Neural crest cell (in vitro differentiated cells): ENCODE data around the gene AGAP3. TPM values are rescaled to one million over a fixed set of nuclear protein-coding genes. Genes with fewer than 3 reads are reported as not detected.

Experiments
- DNase-seq: peaks from one replicate; pipeline ENCODE4 v3.0.0; 2021; ENCODE audit warnings: low read depth, mixed read lengths, low spot score
- H3K27ac Mint-ChIP-seq: one replicate; pipeline ENCODE4 v1.8.0; 2021; ENCODE audit warnings: mild to moderate bottlenecking, mixed read lengths; ENCODE audit not compliant: unreplicated experiment
- H3K27me3 Mint-ChIP-seq: 2 replicates; pipeline ENCODE4 v1.8.0; 2021; ENCODE audit warnings: low read depth, mild to moderate bottlenecking, mixed read lengths
- H3K36me3 Mint-ChIP-seq: 2 replicates; pipeline ENCODE4 v1.8.0; 2021; ENCODE audit warnings: low read depth, mild to moderate bottlenecking, mixed read lengths
- H3K4me1 Mint-ChIP-seq: 2 replicates; pipeline ENCODE4 v1.8.0; 2021; ENCODE audit warnings: mixed read lengths
- H3K4me3 Mint-ChIP-seq: one replicate; pipeline ENCODE4 v1.8.0; 2021; ENCODE audit warnings: mild to moderate bottlenecking, mixed read lengths
- H3K9me3 Mint-ChIP-seq: 2 replicates; pipeline ENCODE4 v1.8.0; 2021; ENCODE audit warnings: mixed read lengths
- total RNA-seq: library from RNA; stranded (reverse); gene quantifications from 2 replicates; pipeline ENCODE4 v1.2.1, GENCODE V29; 2021
- TF ChIP-seq, protein P1 (sequence below): fragments of 200-600 bp; sonication (generic); conservative IDR thresholded peaks from 2 replicates; pipeline ENCODE4 v1.5.0; 2021; ENCODE audit warnings: antibody characterized with exemption, mild to moderate bottlenecking

The AGAP3 gene
- total RNA-seq, 1 donor from 2014 or later, result 139 TPM

GRCh38 chr7:151109094-151110048, 23.1 kb downstream of the AGAP3 start:
- Mint-ChIP-seq H3K4me3 (no peak overlapping the region), H3K36me3 (no peaks in the 10 kb centered on the region), H3K27ac (no peak overlapping the region), H3K4me1 (peaks cover 27% of the 10 kb centered on the region), H3K9me3 (no peaks in the 10 kb centered on the region), H3K27me3 (peaks cover 15% of the 10 kb centered on the region)
- TF ChIP-seq, protein P1, sequence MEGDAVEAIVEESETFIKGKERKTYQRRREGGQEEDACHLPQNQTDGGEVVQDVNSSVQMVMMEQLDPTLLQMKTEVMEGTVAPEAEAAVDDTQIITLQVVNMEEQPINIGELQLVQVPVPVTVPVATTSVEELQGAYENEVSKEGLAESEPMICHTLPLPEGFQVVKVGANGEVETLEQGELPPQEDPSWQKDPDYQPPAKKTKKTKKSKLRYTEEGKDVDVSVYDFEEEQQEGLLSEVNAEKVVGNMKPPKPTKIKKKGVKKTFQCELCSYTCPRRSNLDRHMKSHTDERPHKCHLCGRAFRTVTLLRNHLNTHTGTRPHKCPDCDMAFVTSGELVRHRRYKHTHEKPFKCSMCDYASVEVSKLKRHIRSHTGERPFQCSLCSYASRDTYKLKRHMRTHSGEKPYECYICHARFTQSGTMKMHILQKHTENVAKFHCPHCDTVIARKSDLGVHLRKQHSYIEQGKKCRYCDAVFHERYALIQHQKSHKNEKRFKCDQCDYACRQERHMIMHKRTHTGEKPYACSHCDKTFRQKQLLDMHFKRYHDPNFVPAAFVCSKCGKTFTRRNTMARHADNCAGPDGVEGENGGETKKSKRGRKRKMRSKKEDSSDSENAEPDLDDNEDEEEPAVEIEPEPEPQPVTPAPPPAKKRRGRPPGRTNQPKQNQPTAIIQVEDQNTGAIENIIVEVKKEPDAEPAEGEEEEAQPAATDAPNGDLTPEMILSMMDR, result no peak
- DNase-seq, result no peak

DNA sequence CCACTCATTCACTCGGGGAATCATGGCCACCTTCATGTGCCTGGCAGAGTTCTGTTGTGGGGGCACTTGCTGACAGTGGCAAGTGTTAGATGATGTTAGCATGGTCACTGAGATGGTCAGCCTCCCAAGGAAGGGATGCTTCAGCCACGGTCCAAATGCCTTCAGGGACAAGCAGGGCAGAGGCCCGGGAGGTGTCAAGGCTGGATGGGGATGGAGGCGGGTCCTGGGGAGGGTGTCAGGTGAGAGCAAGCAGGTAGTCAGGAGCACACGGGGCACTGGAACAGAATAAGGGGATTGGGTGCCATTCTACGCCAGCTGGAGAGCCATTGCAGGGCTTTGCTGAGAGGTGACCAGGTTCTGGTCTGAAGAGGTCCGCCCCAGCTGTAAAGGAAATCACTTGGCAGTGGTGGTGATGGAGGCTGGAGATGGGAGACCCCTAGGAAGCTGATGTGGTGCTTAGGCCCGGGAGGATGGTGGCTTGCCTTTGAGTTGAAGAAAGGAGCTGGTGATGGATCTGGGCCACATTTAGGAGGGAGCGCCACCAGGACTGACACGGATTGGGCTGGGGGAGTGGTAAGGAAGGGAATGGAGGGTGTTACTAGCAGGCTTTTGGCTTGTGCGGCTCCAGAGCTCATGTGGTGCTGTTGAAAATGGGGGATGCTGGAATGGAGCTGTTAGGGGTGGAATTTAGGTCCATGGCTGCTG, 24.1 kb downstream of the AGAP3 start:
- no peaks in the 10 kb centered on the region for H3K36me3 Mint-ChIP-seq
- H3K4me3 Mint-ChIP-seq, result peak overlapping the region; percentile 4
- no peak overlapping the region for H3K27ac Mint-ChIP-seq
- no peak for DNase-seq
- H3K4me1 Mint-ChIP-seq, result peaks cover 26% of the 10 kb centered on the region
- no peaks in the 10 kb centered on the region for H3K9me3 Mint-ChIP-seq
- TF ChIP-seq, protein P1, result no peak
- peaks cover 15% of the 10 kb centered on the region for H3K27me3 Mint-ChIP-seq

DNA sequence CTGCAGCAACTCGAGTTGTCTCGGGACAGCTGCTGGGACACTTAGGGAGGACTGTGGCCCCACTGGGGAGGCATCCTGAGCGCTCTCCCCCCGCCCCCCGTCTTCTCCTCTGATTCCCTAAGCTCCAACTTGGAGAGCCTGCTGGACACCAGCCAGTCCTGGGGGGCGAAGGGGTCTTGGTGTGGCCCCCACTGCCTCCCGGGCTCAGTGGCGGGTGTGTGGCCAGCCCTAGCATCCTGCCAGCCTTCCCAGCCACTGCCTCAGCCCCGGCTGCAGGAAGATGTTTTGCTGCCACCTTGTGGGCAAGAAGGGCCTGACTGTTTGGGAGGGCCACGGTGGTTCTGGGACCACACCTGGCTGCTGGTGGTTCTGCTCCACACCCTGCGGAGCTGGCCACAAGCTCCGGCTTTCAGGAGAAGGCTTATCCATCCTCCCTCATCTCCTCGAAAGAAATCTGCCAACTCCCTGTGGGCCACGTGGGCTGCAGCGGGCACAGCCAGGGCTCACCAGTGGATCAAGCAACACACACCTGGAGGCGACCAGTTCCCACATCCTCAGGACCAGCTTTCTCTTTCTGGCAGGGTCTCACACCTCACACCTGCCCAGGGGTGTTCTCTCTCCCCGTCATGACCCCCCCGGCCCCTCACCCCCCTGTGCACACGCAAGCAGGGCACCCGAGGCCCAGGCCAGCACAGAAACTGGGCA, 24.8 kb downstream of the AGAP3 start:
- TF ChIP-seq, protein P1, result peak; percentile 90
- H3K9me3 Mint-ChIP-seq, result no peaks in the 10 kb centered on the region
- peaks cover 19% of the 10 kb centered on the region for H3K27me3 Mint-ChIP-seq
- H3K4me1 Mint-ChIP-seq, result peaks cover 26% of the 10 kb centered on the region
- DNase-seq, result peak; percentile 72
- H3K36me3 Mint-ChIP-seq, result no peaks in the 10 kb centered on the region
- no peak overlapping the region for H3K4me3 Mint-ChIP-seq
- no peak overlapping the region for H3K27ac Mint-ChIP-seq

DNA sequence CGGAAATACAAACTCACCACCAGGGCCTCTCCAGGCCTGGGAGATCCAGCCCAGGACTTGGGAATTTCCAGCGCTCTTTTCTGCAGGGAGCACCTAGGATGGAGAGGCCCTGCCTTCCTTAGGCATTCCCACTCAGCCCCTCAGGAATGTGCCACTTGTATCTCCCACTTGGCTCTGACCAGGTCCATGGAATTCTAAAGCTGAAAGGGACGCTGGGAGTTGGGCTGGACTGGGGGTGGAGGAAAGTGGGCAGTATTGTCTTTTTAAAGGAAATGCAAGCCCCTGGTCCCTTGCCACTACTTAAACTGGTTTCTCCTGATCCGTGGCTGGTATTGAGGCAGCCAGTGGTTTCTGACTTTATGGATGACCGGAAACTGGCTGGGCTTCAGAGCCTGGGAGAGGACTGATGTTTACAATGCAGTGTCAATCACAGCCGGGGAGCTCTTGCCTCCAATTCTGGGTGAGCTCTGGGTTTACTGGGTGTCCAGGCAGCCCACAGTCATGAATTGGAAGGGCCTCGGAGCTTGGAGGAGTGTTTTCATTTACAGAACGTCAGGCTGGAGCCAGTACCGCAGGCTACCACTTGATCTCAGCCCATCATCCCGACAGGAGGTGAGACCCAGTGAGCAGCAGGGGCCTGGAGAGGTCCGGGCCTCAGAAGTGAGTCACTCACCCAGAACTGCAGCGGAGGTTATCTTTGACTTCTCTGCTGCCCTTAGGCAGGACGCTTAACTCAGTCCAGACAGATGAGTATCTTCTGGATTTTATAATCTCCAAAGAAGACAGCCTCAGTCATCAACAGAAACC, 27.3 kb downstream of the AGAP3 start:
- H3K36me3 Mint-ChIP-seq, result no peaks in the 10 kb centered on the region
- peaks cover 26% of the 10 kb centered on the region for H3K4me1 Mint-ChIP-seq
- H3K27me3 Mint-ChIP-seq, result peaks cover 19% of the 10 kb centered on the region
- H3K9me3 Mint-ChIP-seq, result no peaks in the 10 kb centered on the region
- TF ChIP-seq, protein P1, result no peak
- DNase-seq, result no peak
- no peak overlapping the region for H3K27ac Mint-ChIP-seq
- H3K4me3 Mint-ChIP-seq, result peak overlapping the region; percentile 68
